Measurements from ENCODE around the gene KIAA0930. TPM values are rescaled to one million over a fixed set of nuclear protein-coding genes. Genes with fewer than 3 reads are reported as not detected.
A peak's percentile ranks its signal among the peaks of the same experiment; 100 is the strongest.

KIAA0930 gene
- total RNA-seq, 1 donor from 2014 or later: 107 TPM

DNA sequence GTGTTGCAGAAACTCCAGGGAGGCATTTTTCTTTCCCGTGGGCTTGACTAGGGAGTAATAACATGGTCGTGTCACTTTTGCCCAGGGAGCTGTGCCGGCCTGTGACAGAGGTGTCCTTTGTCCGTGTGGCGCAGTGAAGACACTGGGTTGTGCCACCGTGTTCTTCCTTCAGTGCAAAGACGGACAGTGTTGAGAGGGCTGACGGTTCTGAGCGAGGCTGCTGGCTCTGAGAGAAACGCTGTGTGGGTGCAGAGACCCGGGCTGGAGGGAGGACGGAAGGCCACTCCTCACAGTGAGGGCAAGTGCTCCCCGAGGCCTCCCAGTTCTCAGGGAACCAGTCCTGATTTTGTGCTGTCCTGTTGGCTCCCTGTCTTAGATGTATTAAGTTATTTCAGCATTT is 56.7 kb downstream of the KIAA0930 start:
- Histone ChIP-seq H3K27ac (ENCODE audit: low read depth, low read length) (no peak overlapping the region), H3K36me3 (ENCODE audit: insufficient read depth, low read length) (peaks cover 27% of the 10 kb centered on the region), H3K9me3 (ENCODE audit: insufficient read depth, low read depth, low read length) (no peaks in the 10 kb centered on the region), H3K9ac (ENCODE audit: low read length) (no peak overlapping the region), H3K27me3 (ENCODE audit: insufficient read depth, low read length) (no peaks in the 10 kb centered on the region), H3K79me2 (ENCODE audit: insufficient read depth, low read length) (peaks cover 27% of the 10 kb centered on the region), H3K4me2 (ENCODE audit: low read length) (no peak overlapping the region), H4K20me1 (ENCODE audit: insufficient read depth, low read length) (peaks cover 48% of the 10 kb centered on the region), H3K4me1 (ENCODE audit: insufficient read depth, low read length) (no peaks in the 10 kb centered on the region), H3K4me3 (ENCODE audit: insufficient read depth, low read depth, low read length) (no peak overlapping the region), H2AFZ (ENCODE audit: low read depth, low read length) (no peak overlapping the region)
- no peaks in the 10 kb centered on the region for H3K9me3 Mint-ChIP-seq (ENCODE audit: unreplicated experiment)
- no peak for TF ChIP-seq EZH2 (IDR thresholded peaks at IDR 0.05; ENCODE audit: insufficient read depth, low read length)
- TF ChIP-seq, protein P1, sequence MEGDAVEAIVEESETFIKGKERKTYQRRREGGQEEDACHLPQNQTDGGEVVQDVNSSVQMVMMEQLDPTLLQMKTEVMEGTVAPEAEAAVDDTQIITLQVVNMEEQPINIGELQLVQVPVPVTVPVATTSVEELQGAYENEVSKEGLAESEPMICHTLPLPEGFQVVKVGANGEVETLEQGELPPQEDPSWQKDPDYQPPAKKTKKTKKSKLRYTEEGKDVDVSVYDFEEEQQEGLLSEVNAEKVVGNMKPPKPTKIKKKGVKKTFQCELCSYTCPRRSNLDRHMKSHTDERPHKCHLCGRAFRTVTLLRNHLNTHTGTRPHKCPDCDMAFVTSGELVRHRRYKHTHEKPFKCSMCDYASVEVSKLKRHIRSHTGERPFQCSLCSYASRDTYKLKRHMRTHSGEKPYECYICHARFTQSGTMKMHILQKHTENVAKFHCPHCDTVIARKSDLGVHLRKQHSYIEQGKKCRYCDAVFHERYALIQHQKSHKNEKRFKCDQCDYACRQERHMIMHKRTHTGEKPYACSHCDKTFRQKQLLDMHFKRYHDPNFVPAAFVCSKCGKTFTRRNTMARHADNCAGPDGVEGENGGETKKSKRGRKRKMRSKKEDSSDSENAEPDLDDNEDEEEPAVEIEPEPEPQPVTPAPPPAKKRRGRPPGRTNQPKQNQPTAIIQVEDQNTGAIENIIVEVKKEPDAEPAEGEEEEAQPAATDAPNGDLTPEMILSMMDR (IDR thresholded peaks at IDR 0.05; ENCODE audit: insufficient read depth, low read depth, low read length): no peak
- no peak overlapping the region for H3K27ac Mint-ChIP-seq (ENCODE audit: unreplicated experiment)
- FAIRE-seq: no peak
- H3K4me1 Mint-ChIP-seq (ENCODE audit: low read depth, unreplicated experiment): no peaks in the 10 kb centered on the region
- peaks cover 14% of the 10 kb centered on the region for H3K36me3 Mint-ChIP-seq (ENCODE audit: low read depth, unreplicated experiment)
- no peaks in the 10 kb centered on the region for H3K27me3 Mint-ChIP-seq (ENCODE audit: low read depth, unreplicated experiment)
- DNase-seq (ENCODE audit: low read depth): no peak
- H3K4me3 Mint-ChIP-seq (ENCODE audit: unreplicated experiment): no peak overlapping the region

DNA sequence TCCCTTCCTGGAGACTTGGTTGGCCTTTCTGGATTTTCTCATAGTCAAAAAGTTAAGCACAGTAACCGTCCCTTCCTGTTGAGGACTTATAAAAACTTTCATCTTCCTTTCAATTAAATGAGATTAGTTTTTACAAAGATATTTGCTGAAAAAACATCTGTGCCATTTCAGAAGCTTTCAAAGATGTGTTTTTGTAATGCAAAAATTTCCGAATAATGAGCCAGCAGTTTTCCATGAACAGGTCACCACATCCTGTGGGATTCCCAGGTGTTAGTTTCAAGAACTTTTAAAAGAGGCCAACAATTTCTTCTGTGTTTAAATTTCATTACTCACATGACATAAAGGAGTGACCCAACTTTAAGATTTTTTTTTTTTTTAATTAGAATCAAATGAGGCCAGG is 58.9 kb downstream of the KIAA0930 start:
- no peak for FAIRE-seq

GRCh38 chr22:45181240-45181639 is 59.5 kb downstream of the KIAA0930 start:
- TF ChIP-seq EZH2 (IDR thresholded peaks at IDR 0.05; ENCODE audit: insufficient read depth, low read length): no peak
- TF ChIP-seq, protein P1 (IDR thresholded peaks at IDR 0.05; ENCODE audit: insufficient read depth, low read depth, low read length): no peak
- no peaks in the 10 kb centered on the region for H3K27me3 ChIP-seq (ENCODE audit: insufficient read depth, low read length)
- H3K36me3 ChIP-seq (ENCODE audit: insufficient read depth, low read length): peaks cover 42% of the 10 kb centered on the region
- H4K20me1 ChIP-seq (ENCODE audit: insufficient read depth, low read length): peaks cover 55% of the 10 kb centered on the region
- H3K36me3 Mint-ChIP-seq (ENCODE audit: low read depth, unreplicated experiment): peaks cover 22% of the 10 kb centered on the region
- peaks cover 42% of the 10 kb centered on the region for H3K79me2 ChIP-seq (ENCODE audit: insufficient read depth, low read length)
- no peak overlapping the region for H3K27ac ChIP-seq (ENCODE audit: low read depth, low read length)
- H3K4me1 Mint-ChIP-seq (ENCODE audit: low read depth, unreplicated experiment): no peaks in the 10 kb centered on the region
- H3K9ac ChIP-seq (ENCODE audit: low read length): no peak overlapping the region
- H3K4me3 ChIP-seq (ENCODE audit: insufficient read depth, low read depth, low read length): no peak overlapping the region
- no peak overlapping the region for H2AFZ ChIP-seq (ENCODE audit: low read depth, low read length)
- H3K4me1 ChIP-seq (ENCODE audit: insufficient read depth, low read length): no peaks in the 10 kb centered on the region
- no peak overlapping the region for H3K4me3 Mint-ChIP-seq (ENCODE audit: unreplicated experiment)
- no peak for FAIRE-seq
- H3K9me3 Mint-ChIP-seq (ENCODE audit: unreplicated experiment): no peaks in the 10 kb centered on the region
- no peak overlapping the region for H3K27ac Mint-ChIP-seq (ENCODE audit: unreplicated experiment)
- H3K4me2 ChIP-seq (ENCODE audit: low read length): no peak overlapping the region
- no peak for DNase-seq (ENCODE audit: low read depth)
- no peaks in the 10 kb centered on the region for H3K27me3 Mint-ChIP-seq (ENCODE audit: low read depth, unreplicated experiment)
- no peaks in the 10 kb centered on the region for H3K9me3 ChIP-seq (ENCODE audit: insufficient read depth, low read depth, low read length)

More for the DNA sequence above, 58.9 kb downstream of the KIAA0930 start:
- Mint-ChIP-seq H3K9me3 (ENCODE audit: unreplicated experiment) (no peaks in the 10 kb centered on the region), H3K27me3 (ENCODE audit: low read depth, unreplicated experiment) (no peaks in the 10 kb centered on the region), H3K4me3 (ENCODE audit: unreplicated experiment) (no peak overlapping the region), H3K4me1 (ENCODE audit: low read depth, unreplicated experiment) (no peaks in the 10 kb centered on the region), H3K36me3 (ENCODE audit: low read depth, unreplicated experiment) (peaks cover 19% of the 10 kb centered on the region), H3K27ac (ENCODE audit: unreplicated experiment) (peak overlapping the region; percentile 85)
- H4K20me1 ChIP-seq (ENCODE audit: insufficient read depth, low read length): peaks cover 51% of the 10 kb centered on the region
- no peak overlapping the region for H3K4me3 ChIP-seq (ENCODE audit: insufficient read depth, low read depth, low read length)
- H3K4me1 ChIP-seq (ENCODE audit: insufficient read depth, low read length): no peaks in the 10 kb centered on the region
- no peaks in the 10 kb centered on the region for H3K27me3 ChIP-seq (ENCODE audit: insufficient read depth, low read length)
- no peak overlapping the region for H3K27ac ChIP-seq (ENCODE audit: low read depth, low read length)
- H3K4me2 ChIP-seq (ENCODE audit: low read length): no peak overlapping the region
- no peak overlapping the region for H2AFZ ChIP-seq (ENCODE audit: low read depth, low read length)
- H3K9me3 ChIP-seq (ENCODE audit: insufficient read depth, low read depth, low read length): no peaks in the 10 kb centered on the region
- H3K36me3 ChIP-seq (ENCODE audit: insufficient read depth, low read length): peaks cover 38% of the 10 kb centered on the region
- no peak for TF ChIP-seq EZH2 (IDR thresholded peaks at IDR 0.05; ENCODE audit: insufficient read depth, low read length)
- TF ChIP-seq, protein P1 (IDR thresholded peaks at IDR 0.05; ENCODE audit: insufficient read depth, low read depth, low read length): no peak
- H3K79me2 ChIP-seq (ENCODE audit: insufficient read depth, low read length): peaks cover 40% of the 10 kb centered on the region
- no peak overlapping the region for H3K9ac ChIP-seq (ENCODE audit: low read length)
- peak; percentile 36 for DNase-seq (ENCODE audit: low read depth)

Data from astrocyte (in vitro differentiated cells and primary cell).